Ishikawa (cell line): Measurements from ENCODE around the gene RNASEH1.

Experiments used
- FOXM1 ChIP-seq: IDR thresholded peaks from 2 replicates; pipeline ENCODE4 v1.6.1; 2012; ENCODE audit warnings: low read depth, borderline replicate concordance
- MAX ChIP-seq: IDR thresholded peaks from 2 replicates; pipeline ENCODE4 v1.6.1; 2012
- RAD21 ChIP-seq: IDR thresholded peaks from 2 replicates; pipeline ENCODE4 v1.6.1; 2012; ENCODE audit warnings: low read depth
- TAF1 ChIP-seq: IDR thresholded peaks from 2 replicates; pipeline ENCODE4 v1.6.1; 2012; ENCODE audit warnings: low read depth, mild to moderate bottlenecking

- TF ChIP-seq RAD21 (no peak), TAF1 (no peak), FOXM1 (no peak), MAX (no peak)
Measured at GRCh38 chr2:3535467-3535793, 22.7 kb downstream of the RNASEH1 start.
